ENCODE measurements around the gene LDLRAD1.
"Not testable (repeated sequence)": the region's sequence is repeated elsewhere in the genome, so short reads cannot be mapped to it uniquely, and the experiment has no call there.

LDLRAD1 gene

DNA sequence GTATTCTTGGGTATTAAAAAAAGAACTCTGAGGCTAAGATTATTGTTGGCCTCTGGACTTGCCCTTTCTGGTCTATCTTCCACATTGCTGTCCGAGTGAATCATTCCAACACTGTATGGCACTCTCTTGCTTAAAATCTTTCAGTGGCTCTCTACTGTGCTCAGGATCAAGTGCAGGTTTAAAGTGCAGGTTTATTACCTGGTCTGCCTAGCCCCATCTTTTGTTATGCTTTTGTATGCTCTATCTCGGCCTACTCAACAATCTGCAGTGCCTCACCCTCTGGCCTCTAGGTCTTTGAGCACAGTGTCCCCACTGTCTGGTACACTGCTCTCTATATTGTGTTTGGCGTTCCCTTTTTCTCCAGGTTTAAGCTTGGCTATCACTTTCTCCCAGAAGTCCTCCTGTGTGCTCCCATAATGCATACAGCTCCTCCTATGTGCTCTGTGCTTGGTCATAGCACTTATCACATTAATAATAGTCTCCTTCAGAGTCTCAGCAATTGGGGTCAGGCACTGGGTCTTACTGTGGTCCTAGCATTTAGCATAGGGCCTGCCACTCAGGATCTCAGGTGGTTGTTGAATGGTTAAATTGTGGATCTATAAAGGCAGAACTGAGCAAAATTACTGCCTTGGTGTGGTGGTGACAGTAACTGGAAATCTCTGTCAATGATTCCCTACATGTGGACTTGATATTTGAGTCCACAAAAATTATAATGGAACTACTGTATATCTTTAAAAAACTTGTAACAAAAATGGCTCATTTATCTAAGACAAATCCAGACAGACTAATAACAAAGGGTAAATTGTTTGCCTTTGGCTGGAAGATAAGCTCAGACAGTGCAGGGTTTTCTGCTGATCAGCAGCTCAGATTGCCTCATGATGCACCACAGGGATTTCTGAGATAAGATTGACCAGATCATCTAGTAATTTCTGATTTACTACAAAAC, 10.6 kb upstream of the LDLRAD1 start:
- H3K4me3 ChIP-seq (ENCODE audit: low read length, poor library complexity, severe bottlenecking) = no peak overlapping the region

DNA sequence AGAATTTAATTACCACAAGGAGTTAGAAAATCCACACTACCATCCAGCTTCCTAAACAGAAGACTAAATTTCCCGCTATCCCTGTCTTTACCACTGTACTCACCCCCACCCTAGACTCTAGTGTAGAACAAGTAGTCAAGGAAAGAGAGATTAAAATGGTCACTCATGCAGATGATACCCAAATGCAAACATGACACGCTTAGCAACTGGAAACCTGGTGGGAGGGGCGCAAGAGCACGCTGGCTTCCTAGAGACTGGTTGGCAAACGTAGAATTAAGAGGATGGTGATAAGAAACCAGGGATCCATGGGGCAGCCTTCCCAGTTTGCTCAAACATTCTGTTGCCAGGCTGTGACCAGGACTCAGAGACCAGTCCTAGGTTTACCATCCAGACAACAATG, 9.9 kb upstream of the LDLRAD1 start:
- Histone ChIP-seq H3F3A (ENCODE audit: low read depth) (no peaks in the 10 kb centered on the region), H3K4me3 (ENCODE audit: low read length, poor library complexity, severe bottlenecking) (no peak overlapping the region)

More for the DNA sequence above, 10.6 kb upstream of the LDLRAD1 start:
- TF ChIP-seq EZH2phosphoT487 (IDR thresholded peaks at IDR 0.05; ENCODE audit: borderline replicate concordance) = no peak
- TF ChIP-seq, protein P1, sequence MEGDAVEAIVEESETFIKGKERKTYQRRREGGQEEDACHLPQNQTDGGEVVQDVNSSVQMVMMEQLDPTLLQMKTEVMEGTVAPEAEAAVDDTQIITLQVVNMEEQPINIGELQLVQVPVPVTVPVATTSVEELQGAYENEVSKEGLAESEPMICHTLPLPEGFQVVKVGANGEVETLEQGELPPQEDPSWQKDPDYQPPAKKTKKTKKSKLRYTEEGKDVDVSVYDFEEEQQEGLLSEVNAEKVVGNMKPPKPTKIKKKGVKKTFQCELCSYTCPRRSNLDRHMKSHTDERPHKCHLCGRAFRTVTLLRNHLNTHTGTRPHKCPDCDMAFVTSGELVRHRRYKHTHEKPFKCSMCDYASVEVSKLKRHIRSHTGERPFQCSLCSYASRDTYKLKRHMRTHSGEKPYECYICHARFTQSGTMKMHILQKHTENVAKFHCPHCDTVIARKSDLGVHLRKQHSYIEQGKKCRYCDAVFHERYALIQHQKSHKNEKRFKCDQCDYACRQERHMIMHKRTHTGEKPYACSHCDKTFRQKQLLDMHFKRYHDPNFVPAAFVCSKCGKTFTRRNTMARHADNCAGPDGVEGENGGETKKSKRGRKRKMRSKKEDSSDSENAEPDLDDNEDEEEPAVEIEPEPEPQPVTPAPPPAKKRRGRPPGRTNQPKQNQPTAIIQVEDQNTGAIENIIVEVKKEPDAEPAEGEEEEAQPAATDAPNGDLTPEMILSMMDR (conservative IDR thresholded peaks at IDR 0.05; ENCODE audit: low read length) = no peak
- H3K9ac ChIP-seq (ENCODE audit: low read depth, low read length, poor library complexity, severe bottlenecking) = no peak overlapping the region
- H2AFZ ChIP-seq (ENCODE audit: low read length) = no peak overlapping the region
- no peaks in the 10 kb centered on the region for H3K9me2 ChIP-seq (replicated peaks; ENCODE audit: low read depth, low read length)
- no peaks in the 10 kb centered on the region for H3K9me3 ChIP-seq (ENCODE audit: insufficient read depth, low read depth, low read length)
- peaks cover 36% of the 10 kb centered on the region; the same call in 1 of the 2 replicates for H3K36me3 ChIP-seq (ENCODE audit: insufficient read depth, low read length)
- H3K4me1 ChIP-seq (ENCODE audit: insufficient read depth, low read length, poor library complexity, severe bottlenecking) = no peaks in the 10 kb centered on the region
- no peaks in the 10 kb centered on the region for H3F3A ChIP-seq (ENCODE audit: low read depth)
- no peaks in the 10 kb centered on the region for H4K20me1 ChIP-seq (ENCODE audit: insufficient read depth, low read length, poor library complexity, severe bottlenecking)
- H3K79me2 ChIP-seq (ENCODE audit: insufficient read depth, low read length) = no peaks in the 10 kb centered on the region
- H3K4me2 ChIP-seq (ENCODE audit: low read depth, low read length, poor library complexity, severe bottlenecking) = no peak overlapping the region
- H3K27me3 ChIP-seq (ENCODE audit: insufficient read depth, low read length, poor library complexity, severe bottlenecking) = no peaks in the 10 kb centered on the region

DNA sequence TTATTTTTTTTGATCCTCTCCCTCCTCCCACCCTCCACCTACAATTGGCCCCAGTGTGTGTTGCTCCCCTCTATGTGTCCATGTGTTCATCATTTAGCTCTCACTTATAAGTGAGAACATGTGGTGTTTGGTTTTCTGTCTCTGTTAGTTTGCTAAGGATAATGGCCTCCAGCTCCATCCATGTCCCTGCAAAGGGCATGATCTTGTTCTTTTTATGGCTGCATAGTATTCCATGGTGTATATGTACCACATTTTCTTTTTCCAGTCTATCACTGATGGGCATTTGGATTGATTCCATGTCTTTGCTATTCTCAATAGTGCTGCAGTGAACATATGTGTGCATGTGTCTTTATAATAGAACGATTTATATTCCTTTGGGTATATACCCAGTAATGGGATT, 6.8 kb upstream of the LDLRAD1 start:
- not testable (repeated sequence) for H3K27me3 ChIP-seq (ENCODE audit: insufficient read depth, low read length, poor library complexity, severe bottlenecking); H3K4me2 ChIP-seq (ENCODE audit: low read depth, low read length, poor library complexity, severe bottlenecking); H3F3A ChIP-seq (ENCODE audit: low read depth); H3K4me1 ChIP-seq (ENCODE audit: insufficient read depth, low read length, poor library complexity, severe bottlenecking); H2AFZ ChIP-seq (ENCODE audit: low read length); H3K9me3 ChIP-seq (ENCODE audit: insufficient read depth, low read depth, low read length); H4K20me1 ChIP-seq (ENCODE audit: insufficient read depth, low read length, poor library complexity, severe bottlenecking); H3K36me3 ChIP-seq (ENCODE audit: insufficient read depth, low read length); H3K4me3 ChIP-seq (ENCODE audit: low read length, poor library complexity, severe bottlenecking); H3K9ac ChIP-seq (ENCODE audit: low read depth, low read length, poor library complexity, severe bottlenecking); H3K9me2 ChIP-seq (replicated peaks; ENCODE audit: low read depth, low read length); H3K79me2 ChIP-seq (ENCODE audit: insufficient read depth, low read length)

More for the DNA sequence above, 9.9 kb upstream of the LDLRAD1 start:
- H3K4me2 ChIP-seq (ENCODE audit: low read depth, low read length, poor library complexity, severe bottlenecking) = no peak overlapping the region
- H3K9me2 ChIP-seq (replicated peaks; ENCODE audit: low read depth, low read length) = no peaks in the 10 kb centered on the region
- H3K79me2 ChIP-seq (ENCODE audit: insufficient read depth, low read length) = no peaks in the 10 kb centered on the region
- no peak for TF ChIP-seq EZH2phosphoT487 (IDR thresholded peaks at IDR 0.05; ENCODE audit: borderline replicate concordance)
- TF ChIP-seq, protein P1 (conservative IDR thresholded peaks at IDR 0.05; ENCODE audit: low read length) = no peak
- peaks cover 31% of the 10 kb centered on the region; the same call in 1 of the 2 replicates for H3K36me3 ChIP-seq (ENCODE audit: insufficient read depth, low read length)
- no peaks in the 10 kb centered on the region for H3K4me1 ChIP-seq (ENCODE audit: insufficient read depth, low read length, poor library complexity, severe bottlenecking)
- H4K20me1 ChIP-seq (ENCODE audit: insufficient read depth, low read length, poor library complexity, severe bottlenecking) = no peaks in the 10 kb centered on the region
- H3K9me3 ChIP-seq (ENCODE audit: insufficient read depth, low read depth, low read length) = no peaks in the 10 kb centered on the region
- no peak overlapping the region for H3K9ac ChIP-seq (ENCODE audit: low read depth, low read length, poor library complexity, severe bottlenecking)
- no peaks in the 10 kb centered on the region for H3K27me3 ChIP-seq (ENCODE audit: insufficient read depth, low read length, poor library complexity, severe bottlenecking)
- H2AFZ ChIP-seq (ENCODE audit: low read length) = no peak overlapping the region
